ENCODE measurements around the gene SAP130. TPM values are rescaled to one million over a fixed set of nuclear protein-coding genes. Genes with fewer than 3 reads are reported as not detected.

SAP130 gene
- total and polyA plus RNA-seq, 12 donors, result 7.0 to 22.7 (median 14.0) TPM

DNA sequence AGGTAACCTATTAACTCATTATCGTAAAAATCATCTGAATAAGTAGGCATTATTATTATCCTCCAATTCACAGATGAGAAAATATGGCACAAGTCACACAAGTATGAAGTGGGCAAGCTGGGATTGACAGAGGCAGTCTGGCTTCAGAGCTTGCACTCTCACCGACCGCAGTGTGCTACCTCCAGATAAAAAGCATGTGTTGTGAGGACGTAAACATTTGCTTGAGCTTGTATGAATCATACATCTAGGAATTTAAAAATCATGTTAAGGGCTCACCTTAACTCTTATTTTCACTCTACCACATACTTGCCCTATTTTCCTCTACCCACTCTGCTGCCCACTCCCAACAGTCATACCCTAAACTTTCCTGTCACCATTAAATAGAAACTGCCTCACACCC lies 76.8 kb downstream of the SAP130 start:
- H3K27ac ChIP-seq, result no peak overlapping the region
- no peaks in the 10 kb centered on the region for H3K9me3 ChIP-seq (replicated peaks in 1 of 3)
- peaks cover 0 to 47% of the 10 kb centered on the region in 2 donors for H3K36me3 ChIP-seq (replicated peaks in 1 of 2)
- 95 to 98% (median 96%) methylated on average over 4 of the region's 4 CpGs for WGBS, 4 donors
- intact Hi-C loops (cut with DNase I), result no loop called here
- no peak for TF ChIP-seq POLR2A (IDR thresholded peaks at IDR 0.05)
- TF ChIP-seq, protein P1, sequence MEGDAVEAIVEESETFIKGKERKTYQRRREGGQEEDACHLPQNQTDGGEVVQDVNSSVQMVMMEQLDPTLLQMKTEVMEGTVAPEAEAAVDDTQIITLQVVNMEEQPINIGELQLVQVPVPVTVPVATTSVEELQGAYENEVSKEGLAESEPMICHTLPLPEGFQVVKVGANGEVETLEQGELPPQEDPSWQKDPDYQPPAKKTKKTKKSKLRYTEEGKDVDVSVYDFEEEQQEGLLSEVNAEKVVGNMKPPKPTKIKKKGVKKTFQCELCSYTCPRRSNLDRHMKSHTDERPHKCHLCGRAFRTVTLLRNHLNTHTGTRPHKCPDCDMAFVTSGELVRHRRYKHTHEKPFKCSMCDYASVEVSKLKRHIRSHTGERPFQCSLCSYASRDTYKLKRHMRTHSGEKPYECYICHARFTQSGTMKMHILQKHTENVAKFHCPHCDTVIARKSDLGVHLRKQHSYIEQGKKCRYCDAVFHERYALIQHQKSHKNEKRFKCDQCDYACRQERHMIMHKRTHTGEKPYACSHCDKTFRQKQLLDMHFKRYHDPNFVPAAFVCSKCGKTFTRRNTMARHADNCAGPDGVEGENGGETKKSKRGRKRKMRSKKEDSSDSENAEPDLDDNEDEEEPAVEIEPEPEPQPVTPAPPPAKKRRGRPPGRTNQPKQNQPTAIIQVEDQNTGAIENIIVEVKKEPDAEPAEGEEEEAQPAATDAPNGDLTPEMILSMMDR (IDR thresholded peaks at IDR 0.05), result no peak
- H3K4me3 ChIP-seq, result no peak overlapping the region
- no peak for DNase-seq
- no peaks in the 10 kb centered on the region for H3K27me3 ChIP-seq
- H3K4me1 ChIP-seq (replicated peaks in 1 of 2), result peaks cover 0 to 15% of the 10 kb centered on the region in 2 donors

DNA sequence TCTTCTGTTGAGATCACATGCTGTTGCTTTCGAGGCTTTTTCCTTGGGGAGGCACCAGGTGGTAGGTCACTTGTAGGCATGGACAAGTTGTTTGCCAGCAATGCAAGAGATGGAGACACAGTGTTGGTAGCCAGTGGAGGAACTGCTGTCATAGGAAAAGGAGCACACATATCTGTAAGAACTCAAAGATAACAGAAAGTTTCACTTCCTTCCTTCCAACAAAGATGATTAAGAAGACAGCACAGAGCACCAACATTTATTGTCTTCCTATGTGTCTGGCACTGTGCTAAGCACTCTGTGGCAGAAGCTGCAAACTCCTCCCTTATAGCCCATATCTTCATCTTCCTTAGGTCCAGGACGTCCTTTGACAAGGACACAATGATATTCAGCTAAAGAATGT lies 77.6 kb downstream of the SAP130 start:
- Histone ChIP-seq H3K9me3 (replicated peaks in 1 of 3) (no peaks in the 10 kb centered on the region), H3K4me1 (replicated peaks in 1 of 2) (peaks cover 0 to 15% of the 10 kb centered on the region in 2 donors), H3K27me3 (no peaks in the 10 kb centered on the region), H3K27ac (no peak overlapping the region), H3K36me3 (replicated peaks in 1 of 2) (peaks cover 0 to 52% of the 10 kb centered on the region in 2 donors), H3K4me3 (no peak overlapping the region)
- DNase-seq, result no peak
- WGBS, 4 donors, result 79 to 84% (median 82%) methylated on average over 2 of the region's 2 CpGs
- intact Hi-C loops (cut with DNase I), result no loop called here
- TF ChIP-seq, protein P1 (IDR thresholded peaks at IDR 0.05), result no peak
- no peak for TF ChIP-seq POLR2A (IDR thresholded peaks at IDR 0.05)

DNA sequence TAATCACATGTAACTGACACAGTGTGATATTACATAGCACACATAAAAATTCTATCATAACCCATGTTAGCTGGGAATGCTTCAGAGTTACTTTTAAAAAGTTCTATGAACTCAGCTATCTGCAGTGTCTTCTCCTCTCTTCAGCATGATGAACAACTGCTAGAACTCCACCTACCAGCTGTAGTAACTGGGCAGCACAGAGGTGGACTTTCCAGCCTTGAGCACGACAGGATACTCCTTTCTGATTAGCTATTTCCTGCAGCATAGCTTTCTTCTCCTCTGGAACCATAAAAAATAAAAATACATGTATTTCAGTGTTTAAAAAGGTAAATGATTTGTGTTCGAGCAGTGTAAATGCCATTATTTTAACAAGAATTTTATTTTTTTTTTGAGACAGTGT lies 82.6 kb downstream of the SAP130 start:
- DNase-seq, result no peak
- TF ChIP-seq POLR2A (IDR thresholded peaks at IDR 0.05), result no peak
- TF ChIP-seq, protein P1 (IDR thresholded peaks at IDR 0.05), result no peak
- H3K27me3 ChIP-seq, result no peaks in the 10 kb centered on the region
- H3K27ac ChIP-seq, result no peak overlapping the region
- no peak overlapping the region for H3K4me3 ChIP-seq
- H3K4me1 ChIP-seq (replicated peaks in 1 of 2), result no peaks in the 10 kb centered on the region
- intact Hi-C loops (cut with DNase I), result no loop called here
- no peaks in the 10 kb centered on the region for H3K9me3 ChIP-seq (replicated peaks in 1 of 3)
- H3K36me3 ChIP-seq (replicated peaks in 1 of 2), result peaks cover 0 to 79% of the 10 kb centered on the region in 2 donors
- WGBS, 4 donors, result 87 to 99% (median 95%) methylated on average over 2 of the region's 2 CpGs

DNA sequence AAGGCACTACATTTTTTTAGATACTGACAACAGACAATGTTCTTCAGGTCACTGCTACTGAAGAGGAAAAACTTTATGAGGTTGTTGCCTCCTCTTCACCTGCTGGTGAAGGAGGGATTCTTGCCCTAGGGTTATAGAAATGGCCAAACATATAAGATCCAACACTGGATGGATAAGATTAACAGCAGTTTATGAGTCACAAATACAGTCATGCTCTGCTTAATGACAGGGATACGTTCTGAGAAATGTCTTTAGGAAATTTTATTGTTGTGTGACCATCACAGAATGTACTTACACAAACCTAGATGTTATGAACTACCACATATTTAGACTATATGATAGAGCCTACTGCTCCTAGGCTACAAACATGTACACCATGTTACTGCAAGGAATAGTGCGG lies 84.7 kb downstream of the SAP130 start:
- intact Hi-C loops (cut with DNase I), result no loop called here
- Histone ChIP-seq H3K27me3 (no peaks in the 10 kb centered on the region), H3K4me1 (replicated peaks in 1 of 2) (no peaks in the 10 kb centered on the region), H3K4me3 (no peak overlapping the region), H3K9me3 (replicated peaks in 1 of 3) (no peaks in the 10 kb centered on the region), H3K36me3 (replicated peaks in 1 of 2) (peaks cover 0 to 58% of the 10 kb centered on the region in 2 donors), H3K27ac (no peak overlapping the region)
- TF ChIP-seq POLR2A (IDR thresholded peaks at IDR 0.05), result no peak
- TF ChIP-seq, protein P1 (IDR thresholded peaks at IDR 0.05), result no peak
- WGBS, 4 donors, result 78 to 92% (median 84%) methylated on average over 2 of the region's 2 CpGs
- DNase-seq, result no peak

All from adrenal gland (tissue), 12 donors.